Endothelial cell of umbilical vein (primary cell): ENCODE results near the gene SAP30. TPM values are rescaled to one million over a fixed set of nuclear protein-coding genes. Genes with fewer than 3 reads are reported as not detected.

ENCODE experiments used
- BruUV-seq: library from RNA; stranded (reverse); fragments of 400-500 nt; replicated peaks from 2 replicates; lab custom pipeline; 2021; lab: Mats Ljungman, UMichigan
- CTCF ChIA-PET: fragments of 300-600, 350-600 bp; sonication (Branson Sonifier 250); formaldehyde crosslinking; loops from one replicate; lab custom pipeline; 2021; ENCODE audit warnings: antibody characterized with exemption, inconsistent platforms; lab: Charles Lee
- POLR2A ChIA-PET: fragments of 300-600, 350-600 bp; sonication (Branson Sonifier 250); formaldehyde crosslinking; loops from one replicate; lab custom pipeline; 2021; ENCODE audit warnings: antibody characterized with exemption, inconsistent platforms; lab: Charles Lee
- DNase-seq: peaks from one replicate; pipeline ENCODE4 v3.0.0-alpha.2; 2011; ENCODE audit warnings: low read depth, low spot score
- FAIRE-seq: peaks from 2 replicates; lab custom pipeline; 2011; peaks lifted over from hg19 to GRCh38; lab: Jason Lieb, UNC
- H2AFZ ChIP-seq: 2 replicates; pipeline ENCODE4 v1.6.0; 2012; ENCODE audit warnings: low read depth, low read length, control low read depth, inconsistent platforms
- H3K27ac ChIP-seq: 2 replicates; pipeline ENCODE4 v1.5.1; 2011; ENCODE audit warnings: low read depth, mild to moderate bottlenecking, control low read depth, low read length, moderate library complexity; ENCODE audit not compliant: insufficient read depth
- H3K27me3 ChIP-seq, 2 experiments: 2 replicates each; pipeline versions ENCODE4 v1.6.0 to v1.6.1; 2011; ENCODE audit warnings: low read length in 2 of 2, mixed read lengths in 1 of 2; ENCODE audit not compliant: control insufficient read depth in 2 of 2, insufficient read depth in 2 of 2
- H3K36me3 ChIP-seq, 2 experiments: 2 replicates in 1 of 2; 3 replicates in 1 of 2; pipeline ENCODE4 v1.5.1; 2011; ENCODE audit warnings: low read length in 2 of 2, mild to moderate bottlenecking in 1 of 2, moderate library complexity in 1 of 2; ENCODE audit not compliant: control insufficient read depth in 2 of 2, insufficient read depth in 2 of 2; ENCODE audit errors: extremely low read depth in 1 of 2
- H3K4me1 ChIP-seq: 3 replicates; pipeline ENCODE4 v1.5.1; 2011; ENCODE audit warnings: mild to moderate bottlenecking, low read length; ENCODE audit not compliant: control insufficient read depth, insufficient read depth; ENCODE audit errors: extremely low read depth
- H3K4me2 ChIP-seq: 2 replicates; pipeline ENCODE4 v1.6.1; 2011; ENCODE audit warnings: low read length, control low read depth, mixed read lengths; ENCODE audit not compliant: insufficient read depth
- H3K4me3 ChIP-seq, 3 experiments: fragments of 200-600 bp in 1 of 3; sonication (generic), shearing (Covaris generic) in 1 of 3; replicated peaks in 1 of 3; 2 replicates each; pipeline ENCODE4 v1.5.1; 2011 to 2016; ENCODE audit warnings: control low read depth in 3 of 3, low read length in 3 of 3, mild to moderate bottlenecking in 2 of 3, inconsistent platforms in 1 of 3, low read depth in 1 of 3, moderate library complexity in 1 of 3; ENCODE audit not compliant: insufficient read depth in 1 of 3
- H3K79me2 ChIP-seq: 2 replicates; pipeline ENCODE4 v1.6.0; 2012; ENCODE audit warnings: low read length, inconsistent platforms; ENCODE audit not compliant: control insufficient read depth, insufficient read depth
- H3K9ac ChIP-seq: replicated peaks from 2 replicates; pipeline ENCODE3; 2011; ENCODE audit warnings: low read length, control low read depth; ENCODE audit not compliant: insufficient read depth; ENCODE audit errors: extremely low read depth
- H3K9me1 ChIP-seq: replicated peaks from 3 replicates; pipeline ENCODE4 v1.6.0; 2011; ENCODE audit warnings: mild to moderate bottlenecking, low read length; ENCODE audit not compliant: control insufficient read depth, insufficient read depth; ENCODE audit errors: extremely low read depth
- H3K9me3 ChIP-seq: replicated peaks from 2 replicates; pipeline ENCODE4 v1.5.1; 2012; ENCODE audit warnings: low read length, inconsistent platforms; ENCODE audit not compliant: control insufficient read depth, insufficient read depth
- H4K20me1 ChIP-seq: replicated peaks from 2 replicates; pipeline ENCODE3; 2011; ENCODE audit warnings: mild to moderate bottlenecking, low read length; ENCODE audit not compliant: control insufficient read depth, insufficient read depth; ENCODE audit errors: extremely low read depth
- CTCF ChIP-seq, 2 donors: IDR thresholded peaks; 1 replicate in 1 of 2; 2 replicates in 1 of 2; pipeline ENCODE4 v1.5.1; 2011; ENCODE audit warnings: low read length in 2 of 2, mild to moderate bottlenecking in 2 of 2, moderate library complexity in 2 of 2, control low read depth in 1 of 2, inconsistent platforms in 1 of 2, low read depth in 1 of 2; ENCODE audit not compliant: insufficient read depth in 1 of 2; ENCODE audit errors: extremely low read depth in 1 of 2
- EZH2 ChIP-seq: IDR thresholded peaks from 2 replicates; pipeline ENCODE4 v1.6.1; 2012; ENCODE audit warnings: borderline replicate concordance, low read depth, mild to moderate bottlenecking, moderate library complexity, low read length, inconsistent platforms; ENCODE audit not compliant: severe bottlenecking
- FOS ChIP-seq: IDR thresholded peaks from 2 replicates; pipeline ENCODE4 v1.6.1; 2011; ENCODE audit warnings: mild to moderate bottlenecking, low read length, moderate library complexity, borderline replicate concordance; ENCODE audit not compliant: insufficient read depth
- GATA2 ChIP-seq: IDR thresholded peaks from 2 replicates; pipeline ENCODE4 v1.7.0; 2011; ENCODE audit warnings: low read depth, mild to moderate bottlenecking, moderate library complexity, mixed read lengths, low read length; ENCODE audit not compliant: insufficient read length, insufficient read depth
- JUN ChIP-seq: IDR thresholded peaks from 2 replicates; pipeline ENCODE4 v1.6.1; 2011; ENCODE audit warnings: borderline replicate concordance, low read depth; ENCODE audit not compliant: insufficient read length, insufficient read depth
- MAX ChIP-seq: IDR thresholded peaks from 2 replicates; pipeline ENCODE4 v1.6.1; 2011; ENCODE audit not compliant: insufficient read depth, insufficient read length
- MYC ChIP-seq: IDR thresholded peaks from one replicate; pipeline ENCODE4 v1.6.1; 2011; ENCODE audit warnings: mild to moderate bottlenecking, low read depth, low read length
- POLR2A ChIP-seq: IDR thresholded peaks from 2 replicates; pipeline ENCODE4 v1.6.1; 2012; ENCODE audit warnings: low read depth, mild to moderate bottlenecking, control low read depth, low read length
- POLR2AphosphoS5 ChIP-seq: IDR thresholded peaks from 2 replicates; pipeline ENCODE4 v1.6.1; 2012; ENCODE audit warnings: low read depth, mild to moderate bottlenecking, control low read depth, low read length, moderate library complexity; ENCODE audit not compliant: insufficient read depth
- dilution Hi-C: fragments of 300-500 bp; cut with MboI; formaldehyde crosslinking; loops from one replicate; pipeline ENCODE4 v1.15.0; 2019; ENCODE audit warnings: low sequenced_read_pairs; ENCODE audit not compliant: extremely low pct_ligation_motif_present
- intact Hi-C: fragments of 100-400 bp; cut with micrococcal nuclease; formaldehyde crosslinking; loops from one replicate; pipeline ENCODE4 v1.10.0; 2022
- polyA plus RNA-seq, 4 experiments: library from polyadenylated mRNA; depleted of rRNA in 3 of 4; stranded (reverse) in 3 of 4; unstranded in 1 of 4; fragments of >200 nt; gene quantifications; 2 replicates each; pipeline versions ENCODE4 v1.2.1 to v1.2.3, GENCODE V29; 2011 to 2012; ENCODE audit warnings: missing spikeins in 1 of 4
- total RNA-seq: library from RNA; stranded (reverse); gene quantifications from 2 replicates; pipeline ENCODE4 v1.2.3, GENCODE V29; 2021

The SAP30 gene
- total and polyA plus RNA-seq, 2 donors (not counting 3 experiments of a cell fraction or from before 2014, with no cell fraction given) = 9.9 to 23.8 TPM

- H3K27me3 ChIP-seq = no peaks in the 10 kb centered on the region
- H4K20me1 ChIP-seq = peaks cover 3% of the 10 kb centered on the region
- H3K4me1 ChIP-seq = peaks cover 24% of the 10 kb centered on the region
- peak overlapping the region; percentile 98 for H3K4me2 ChIP-seq
- peak overlapping the region; percentile 86 for H3K9ac ChIP-seq
- POLR2A ChIA-PET = interaction anchor here (0.5 to 3.5 kb wide), 13 partner anchors 9 to 153 kb away, joined by 3 to 127 read pairs (median 3); partner anchors contain the start of gene SAP30
- peak; percentile 72 for DNase-seq
- peak overlapping the region; percentile 98 for H2AFZ ChIP-seq
- peaks cover 0 to 15% of the 10 kb centered on the region in 2 experiments for H3K36me3 ChIP-seq
- peak overlapping the region; percentile 58 to 92 (median 76) for H3K4me3 ChIP-seq
- CTCF ChIA-PET = interaction anchor here (0.8 to 8.2 kb wide), 9 partner anchors 17 to 322 kb away, joined by 3 to 70 read pairs (median 6); partner anchors contain the start of gene SAP30
- H3K27ac ChIP-seq = peak overlapping the region; percentile 82
- TSS peak; percentile 65 for BruUV-seq
- peaks cover 35% of the 10 kb centered on the region for H3K79me2 ChIP-seq
- TF ChIP-seq POLR2A = peak; percentile 89
- TF ChIP-seq POLR2AphosphoS5 = peak; percentile 88
- TF ChIP-seq GATA2 = no peak
- dilution Hi-C loops = no loop called here
- no peaks in the 10 kb centered on the region for H3K9me1 ChIP-seq
- intact Hi-C loops = loop anchor here (1.0 to 10.0 kb wide), 8 partner anchors 17 to 980 kb away; partner anchors contain the start of gene SAP30
- no peaks in the 10 kb centered on the region for H3K9me3 ChIP-seq
- FAIRE-seq = peak; percentile 4
Observed at GRCh38 chr4:173334891-173335752, 35.6 kb upstream of the SAP30 start.

- dilution Hi-C loops (no loop called here), intact Hi-C loops (loop anchor here (10.0 kb wide), 1 partner anchor 977 kb away; no protein-coding TSS in a partner anchor)
- FAIRE-seq (no peak), DNase-seq (no peak)
- BruUV-seq = no TSS peak
- Histone ChIP-seq H4K20me1 (no peaks in the 10 kb centered on the region), H3K9ac (no peak overlapping the region), H2AFZ (no peak overlapping the region), H3K9me1 (no peaks in the 10 kb centered on the region), H3K79me2 (peaks cover 16% of the 10 kb centered on the region), H3K9me3 (no peaks in the 10 kb centered on the region), H3K4me2 (no peak overlapping the region), H3K4me3 (no peak overlapping the region), H3K27me3 (no peaks in the 10 kb centered on the region), H3K4me1 (peaks cover 13% of the 10 kb centered on the region), H3K36me3 (peaks cover 0 to 2% of the 10 kb centered on the region in 2 experiments), H3K27ac (no peak overlapping the region)
- TF ChIP-seq POLR2AphosphoS5 (no peak), CTCF (IDR thresholded peaks at IDR 0.05; ENCODE audit: extremely low read depth in 1 of 2, insufficient read depth in 1 of 2, low read depth in 1 of 2, low read length in 2 of 2) (no peak), FOS (no peak), EZH2 (no peak), JUN (no peak), MAX (no peak), GATA2 (no peak), POLR2A (no peak), MYC (no peak)
- POLR2A ChIA-PET = no interaction called here
- CTCF ChIA-PET = interaction anchor here (0.7 kb wide), 1 partner anchor 759 kb away, joined by 3 read pairs; no protein-coding TSS in a partner anchor
Observed at GRCh38 chr4:173337463-173337862, 33.3 kb upstream of the SAP30 start.
